Stimulated activated CD4-positive, alpha-beta T cell treated with anti-CD3 and anti-CD28 coated beads, TNF-alpha, amount 100 ng/mL, for 24 hours (primary cell): Measurements from ENCODE around the gene ZNF599.
A peak's percentile ranks its signal among the peaks of the same experiment; 100 is the strongest.

Experiments
- DNase-seq, 3 experiments: peaks; one replicate each; pipeline ENCODE4 v3.0.0-alpha.2; 2020; ENCODE audit warnings: low read depth in 3 of 3

Gene ZNF599

DNA sequence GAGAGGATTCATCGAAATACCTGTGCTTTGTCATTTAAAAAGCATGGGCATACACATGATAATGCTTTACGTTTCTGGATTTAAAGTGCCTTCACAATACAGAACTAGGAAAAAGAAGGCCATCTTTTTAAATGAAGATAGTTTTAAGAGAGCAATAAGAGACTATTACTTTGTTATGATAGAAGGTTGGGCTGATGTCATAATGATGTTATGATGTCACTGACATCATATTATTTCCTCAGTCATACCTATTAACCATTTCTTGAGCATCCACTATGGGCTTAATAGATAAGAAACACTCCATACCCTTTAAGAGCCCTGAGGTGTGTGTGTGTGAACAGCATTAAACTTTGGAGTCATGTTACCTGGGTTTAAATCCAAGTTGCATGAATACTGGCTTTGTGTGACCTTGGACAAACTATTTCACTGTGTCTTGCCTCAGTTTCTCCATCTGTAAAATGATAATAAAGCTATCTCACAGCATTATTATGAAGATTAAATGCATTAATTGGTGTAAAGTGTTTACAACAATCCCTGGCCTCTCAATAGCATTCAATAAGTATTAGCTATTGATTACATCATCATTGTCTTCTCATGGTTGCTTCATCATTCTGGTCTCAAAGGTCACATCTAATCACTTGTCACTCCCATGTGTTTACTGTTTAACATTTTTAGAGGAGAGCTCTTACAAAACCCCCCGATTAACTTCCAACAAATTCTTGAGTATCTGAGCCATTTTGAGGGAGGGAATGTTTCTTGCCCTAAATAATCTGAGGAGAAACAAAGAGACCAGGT, 27.9 kb downstream of the ZNF599 start:
- DNase-seq, result no peak

DNA sequence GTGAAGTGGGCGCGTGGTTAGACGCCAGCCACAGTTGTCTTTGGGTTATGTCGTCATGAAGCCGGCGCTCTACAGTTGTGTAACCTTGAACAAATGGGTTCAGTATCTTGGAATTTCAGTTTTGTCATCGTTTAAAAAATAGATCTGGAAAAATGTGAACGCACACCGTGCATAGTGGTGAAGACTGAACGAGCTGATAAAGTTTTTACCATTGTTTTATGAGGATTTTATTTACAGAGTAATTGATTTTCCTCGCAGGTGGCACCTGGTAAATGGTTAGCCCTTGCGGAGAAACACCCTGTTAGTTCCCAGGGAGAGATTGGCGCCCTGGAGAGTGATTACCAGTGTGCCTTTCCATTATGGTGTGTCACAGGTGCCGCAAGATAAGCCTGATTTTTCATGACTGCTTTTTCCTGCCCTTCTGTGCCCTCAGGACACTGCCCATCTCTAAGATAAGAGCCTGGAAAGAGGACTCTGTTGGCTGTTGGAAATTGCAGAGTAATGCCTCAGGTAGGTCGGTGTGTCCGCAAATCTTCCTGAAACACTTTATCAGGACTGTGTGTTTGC, 38.4 kb downstream of the ZNF599 start:
- DNase-seq, result no peak

DNA sequence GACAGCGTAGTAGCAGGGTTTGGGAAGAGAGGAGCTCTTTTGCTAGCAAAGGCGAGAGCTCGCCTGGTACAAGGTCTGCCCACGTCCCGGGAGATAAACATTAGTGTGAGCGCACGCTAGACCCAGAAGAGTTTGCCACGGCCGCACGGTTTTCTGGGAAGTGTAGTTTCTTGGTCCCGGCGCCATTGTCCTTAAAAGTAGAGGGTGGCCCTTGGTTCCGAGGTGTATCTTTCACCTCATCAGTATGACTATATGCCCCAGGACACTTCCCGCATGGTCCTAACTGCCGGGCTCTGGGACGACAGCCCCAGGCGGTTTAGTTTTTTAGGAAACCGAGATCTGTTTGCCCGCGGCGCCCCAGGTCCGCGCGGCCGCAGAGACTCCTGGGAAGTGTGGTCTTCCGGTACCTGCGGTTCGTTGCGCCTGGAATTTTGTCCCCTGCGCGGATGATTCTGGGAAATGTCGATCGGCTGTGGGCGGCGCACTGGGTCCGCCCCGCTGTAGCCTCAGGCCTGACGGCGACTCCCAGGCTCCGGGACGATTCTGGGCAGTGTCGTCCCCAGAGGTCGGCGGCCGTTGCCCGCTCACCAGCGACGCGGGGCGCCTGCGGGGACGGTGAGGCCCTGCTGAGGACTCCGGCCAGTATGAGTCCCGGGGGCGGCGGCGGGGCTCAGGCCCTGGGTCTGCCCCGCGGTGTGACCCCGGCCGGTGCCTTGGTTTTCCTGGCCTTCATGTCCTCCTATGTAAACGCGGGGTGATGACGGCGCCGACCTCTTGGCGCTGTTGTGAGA, 39.1 kb downstream of the ZNF599 start, which contains the start of gene ZNF181:
Gene ZNF181 (plus strand): TSS at position 498 of the 791 bp plus-strand sequence. CDS start 795 bp downstream, outside the sequence.
- DNase-seq, result peak; percentile 62 to 81 (median 66)

DNA sequence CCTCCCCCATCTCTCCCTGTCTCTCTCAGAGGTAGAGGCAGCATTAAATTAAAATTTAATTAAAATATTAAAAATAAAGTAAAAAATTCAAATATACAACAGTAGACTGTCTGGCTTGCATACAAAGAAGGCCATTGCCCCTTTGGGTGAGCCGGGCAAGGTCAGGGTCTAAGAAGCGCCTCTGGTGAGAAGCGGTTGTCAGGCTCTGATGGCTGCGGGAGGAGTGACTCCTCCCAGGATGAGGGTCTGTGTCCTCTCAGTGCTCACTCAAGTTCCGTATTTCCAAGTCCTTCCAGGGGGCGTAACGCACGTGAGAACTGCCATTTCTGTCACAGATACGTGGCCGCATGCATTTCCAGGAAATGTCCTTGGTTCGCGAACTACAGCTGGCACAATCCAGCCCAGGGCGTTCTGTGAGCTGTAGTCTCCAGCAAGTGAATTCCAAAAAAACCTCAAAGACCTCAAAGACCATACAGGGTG, 39.7 kb downstream of the ZNF599 start:
- DNase-seq, result no peak

DNA sequence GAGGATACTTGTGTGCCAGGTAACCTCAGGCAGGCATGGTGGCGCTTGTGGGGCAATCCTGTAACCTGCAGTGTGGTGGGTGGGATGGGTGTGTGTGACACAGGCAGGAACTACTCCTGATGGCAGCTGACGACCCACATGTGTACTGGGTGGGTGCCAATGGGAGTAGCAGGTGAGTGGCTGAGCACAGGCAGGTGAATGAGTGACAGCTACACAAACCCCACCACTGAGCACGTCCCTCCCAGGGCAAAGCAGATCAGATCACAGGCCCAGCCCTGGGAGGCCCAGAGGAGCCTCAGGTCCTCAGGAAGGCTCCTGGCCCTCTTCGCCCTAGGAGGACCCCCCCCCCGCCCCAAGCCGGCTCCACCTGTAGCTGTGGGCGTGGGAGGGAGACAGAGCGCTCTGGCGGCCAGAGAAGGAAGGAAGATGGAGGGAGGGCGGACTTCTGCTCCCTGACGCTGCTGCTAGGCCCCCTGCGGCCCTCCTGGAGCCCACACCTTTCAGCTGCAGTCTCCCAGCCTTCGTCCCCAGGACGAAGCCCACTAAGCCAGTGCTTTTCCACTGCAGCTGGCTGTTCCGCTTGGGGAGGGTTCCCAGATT, 40.3 kb downstream of the ZNF599 start:
- no peak for DNase-seq

DNA sequence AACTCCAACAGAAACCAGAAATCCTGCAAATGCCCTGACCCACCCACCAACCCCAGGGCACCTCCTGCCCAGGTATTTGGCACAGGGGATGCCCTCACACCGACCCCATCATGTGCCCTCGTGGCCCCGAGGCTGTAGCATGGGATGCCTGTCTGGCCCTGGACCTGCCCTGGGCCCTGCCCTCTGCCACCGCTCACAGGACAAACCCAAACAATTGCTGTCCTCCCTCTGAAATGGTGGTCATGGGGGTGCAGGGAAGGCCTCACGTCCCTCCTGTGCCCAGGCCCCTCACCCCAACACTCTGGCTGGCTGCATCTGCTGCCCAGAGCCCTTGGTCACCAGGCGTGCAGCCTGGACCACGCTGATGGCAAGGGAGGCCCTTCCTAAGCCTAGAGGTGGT, 41.1 kb downstream of the ZNF599 start:
- DNase-seq, result no peak

DNA sequence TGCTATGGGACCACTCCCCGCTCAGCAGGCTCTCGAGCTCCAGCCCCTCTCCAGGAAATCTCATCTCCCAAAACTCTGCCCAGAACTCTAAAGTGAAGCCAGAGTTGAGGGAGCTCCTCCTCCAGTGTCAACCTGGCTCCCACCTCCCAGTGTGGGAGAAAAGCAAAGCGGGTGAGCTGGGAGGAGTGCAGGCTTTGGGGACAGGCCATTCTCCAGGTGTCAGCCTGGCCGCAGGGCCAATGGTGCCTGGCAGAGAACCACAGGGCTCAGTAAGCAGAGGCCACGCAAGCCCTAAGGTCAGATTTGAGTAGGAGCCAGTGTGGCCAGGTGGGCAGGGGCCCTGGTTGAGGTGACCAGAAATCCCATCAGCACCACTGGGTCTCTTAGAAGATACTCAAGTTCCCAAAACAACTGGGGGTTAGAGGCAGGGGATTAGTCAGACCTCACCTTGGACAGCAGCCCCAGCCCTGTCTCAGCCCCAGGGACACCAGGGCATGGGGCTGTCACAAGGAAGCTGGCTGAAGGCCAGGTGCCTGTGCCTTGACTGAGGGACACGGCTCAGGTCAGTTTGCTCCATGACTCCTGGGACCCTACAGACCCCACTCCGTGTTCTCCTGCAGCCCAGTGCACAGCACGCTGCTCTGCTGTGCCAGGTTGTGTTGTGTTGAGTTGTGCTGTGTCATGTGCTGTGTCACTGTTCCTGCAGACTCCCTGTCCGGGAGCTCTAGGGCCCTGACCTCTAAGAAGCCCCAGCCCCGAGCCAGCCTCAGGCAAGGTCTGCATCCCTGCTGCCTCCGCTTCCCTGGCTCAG, 41.8 kb downstream of the ZNF599 start:
- DNase-seq, result no peak

DNA sequence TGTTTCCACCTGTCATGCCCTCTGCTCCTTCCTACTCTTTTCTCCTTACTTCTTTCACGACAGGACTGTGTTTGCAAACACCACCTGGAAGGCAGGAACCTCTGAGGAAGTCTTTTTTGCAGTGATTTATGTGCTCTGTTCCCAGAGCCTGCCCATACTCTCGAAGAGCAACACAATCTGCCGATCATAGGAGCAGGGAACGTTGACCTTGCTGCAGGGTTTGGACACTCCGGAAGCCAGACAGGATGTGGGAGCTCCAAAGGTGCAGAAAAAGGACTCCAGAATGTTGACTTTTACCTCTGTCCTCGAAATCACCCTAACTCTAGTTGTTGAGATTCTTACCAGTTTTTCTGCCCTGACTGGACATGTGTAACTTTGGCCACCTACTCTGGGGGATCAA, 47.6 kb downstream of the ZNF599 start:
- no peak for DNase-seq

DNA sequence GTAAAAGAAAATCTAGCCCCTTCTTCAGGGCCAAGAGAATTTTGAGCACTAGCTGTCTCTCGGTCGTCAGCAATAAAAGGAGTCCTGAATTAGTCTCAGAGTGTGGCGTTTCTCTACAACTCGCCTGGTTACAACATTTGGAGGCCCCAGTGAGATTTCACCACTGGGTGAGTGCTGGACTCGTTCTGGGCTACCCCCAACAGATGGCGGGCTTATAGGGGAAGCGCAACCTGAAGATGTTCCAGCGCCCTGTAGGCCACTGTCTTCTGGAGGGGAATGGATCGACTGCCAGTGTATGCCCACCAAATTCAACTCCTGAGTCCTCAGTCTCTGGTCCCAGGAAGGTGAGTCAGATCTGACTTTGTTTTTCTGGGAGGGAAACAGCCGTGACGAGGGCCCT, 50.7 kb downstream of the ZNF599 start:
- DNase-seq, result no peak

DNA sequence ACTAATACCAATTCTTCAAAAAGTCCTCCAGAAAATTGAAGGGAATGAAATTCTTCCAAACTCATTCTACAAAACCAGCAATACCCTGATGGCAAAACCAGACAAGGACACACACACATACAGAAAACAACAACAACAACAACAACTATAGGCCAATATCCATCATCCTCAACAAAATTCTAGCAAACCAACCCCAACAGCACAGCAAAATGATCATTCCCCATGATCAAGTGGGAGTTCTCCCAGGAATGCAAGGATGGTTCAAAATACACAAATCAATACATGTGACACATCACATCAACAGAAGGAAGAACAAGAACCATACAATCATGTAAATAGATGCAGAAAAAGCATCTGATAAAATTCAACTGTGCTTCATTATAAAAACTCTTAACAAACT, 57.7 kb downstream of the ZNF599 start:
- DNase-seq, result no peak

DNA sequence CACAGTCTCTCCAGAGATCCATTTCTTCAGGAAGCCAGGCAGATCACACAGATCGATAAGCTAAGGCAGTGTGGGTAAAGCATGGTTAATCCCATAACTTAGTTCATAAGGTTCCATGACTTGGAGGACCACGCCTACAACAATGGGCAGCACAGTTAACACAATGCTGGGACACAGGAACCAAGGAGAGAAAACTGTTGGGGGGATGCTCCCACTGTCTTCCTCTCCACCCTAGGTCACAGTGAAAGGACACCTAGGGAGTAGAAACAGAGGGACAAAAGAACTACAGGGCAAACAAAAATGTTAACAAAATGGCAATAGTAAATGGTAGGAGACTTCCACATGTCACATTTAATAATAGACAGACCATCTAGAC, 59.8 kb downstream of the ZNF599 start:
- DNase-seq, result no peak

DNA sequence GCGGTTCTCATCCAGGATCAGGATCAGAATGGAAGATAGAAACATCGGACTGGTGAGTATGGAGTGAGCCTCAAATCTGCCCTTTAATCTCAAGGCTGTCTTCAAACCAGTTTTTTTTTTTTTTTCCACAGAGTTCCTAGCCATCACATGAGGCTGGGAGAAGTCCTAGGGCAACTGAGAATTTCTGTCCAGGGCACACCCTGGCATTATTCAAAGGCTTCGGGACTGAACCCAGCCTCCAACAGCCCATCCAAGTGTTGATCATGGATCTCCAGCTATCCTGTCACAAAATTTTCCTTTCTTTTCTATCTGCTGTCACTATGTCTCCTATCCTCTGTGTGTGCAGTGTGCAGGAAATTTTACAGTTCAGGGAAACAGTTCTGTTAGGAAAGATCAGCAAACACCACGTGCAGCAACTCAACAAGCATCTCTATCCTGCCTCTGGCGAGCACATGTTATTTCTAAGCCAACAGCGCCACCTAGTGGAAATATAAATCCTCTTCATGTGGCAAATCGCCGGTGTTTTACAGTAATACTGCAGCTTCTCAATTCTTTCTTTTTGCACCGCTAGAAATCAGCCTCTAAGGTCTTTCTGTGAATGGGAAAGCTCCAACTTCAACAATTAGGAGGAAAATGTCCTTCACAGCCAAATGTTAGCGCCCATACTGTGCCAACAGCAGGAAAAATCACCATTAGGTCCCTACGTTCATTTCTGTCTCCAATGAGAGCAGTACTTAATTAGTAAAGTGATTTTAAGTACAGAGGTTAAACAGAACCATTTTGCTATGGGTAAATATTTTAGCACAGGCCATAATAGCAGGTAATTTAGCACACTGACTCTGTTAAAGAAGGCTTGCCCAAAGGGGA, 60.4 kb downstream of the ZNF599 start:
- peak in 2 of 3 experiments; percentile 20 to 57 for DNase-seq

DNA sequence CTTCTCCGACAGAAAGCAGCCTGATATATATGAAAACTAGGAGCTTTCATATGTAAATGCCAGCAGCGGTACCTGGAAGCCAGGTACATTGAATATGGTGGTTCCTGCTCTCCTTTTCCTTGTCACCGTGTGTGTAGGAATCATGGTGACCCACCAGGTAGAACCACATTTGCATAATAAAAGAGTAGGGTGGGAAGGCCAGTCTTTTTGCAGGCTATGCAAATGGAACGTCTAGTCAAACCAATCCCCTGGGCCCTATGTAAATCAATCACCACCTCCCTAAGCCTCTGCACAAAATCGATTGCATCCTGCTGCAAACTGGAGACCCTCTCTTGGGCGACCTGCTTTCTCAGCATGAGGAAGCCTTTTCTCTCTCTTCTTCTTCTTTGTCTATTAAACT, 61.1 kb downstream of the ZNF599 start:
- no peak for DNase-seq
